ENCODE measurements around the gene MED9.

The MED9 gene

DNA sequence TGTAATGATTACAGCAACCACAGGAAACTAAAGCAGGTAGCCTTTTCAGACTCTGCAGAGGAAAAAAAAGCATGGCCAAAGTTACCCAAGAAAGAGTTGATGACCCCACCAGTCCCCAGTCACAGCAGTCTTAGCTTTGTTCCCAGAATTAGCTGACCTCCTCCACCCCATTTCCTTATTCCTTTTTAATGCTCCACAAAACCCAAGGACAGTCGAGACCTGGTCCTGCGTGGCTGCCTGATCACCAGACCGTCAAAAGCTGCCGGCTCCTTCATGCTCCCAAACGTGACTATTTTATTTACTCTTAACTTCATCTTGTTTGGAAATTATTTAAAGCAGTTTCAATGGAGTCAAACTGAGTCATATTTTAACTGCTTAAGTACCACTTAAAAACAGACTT is 28.7 kb upstream of the MED9 start:
- Histone ChIP-seq H3K9me3 (ENCODE audit: insufficient read depth, low read depth, low read length) (peaks cover 6% of the 10 kb centered on the region), H3K14ac (ENCODE audit: low read length) (no peak overlapping the region), H2AK5ac (ENCODE audit: low read length) (no peak overlapping the region), H4K8ac (ENCODE audit: low read depth, low read length) (no peak overlapping the region), H3K18ac (ENCODE audit: low read length) (no peak overlapping the region), H4K12ac (ENCODE audit: low read depth, low read length) (no peak overlapping the region), H3K4me1 (ENCODE audit: control insufficient read depth in 1 of 2, insufficient read depth in 2 of 2, low read length in 2 of 2) (peaks cover 3 to 5% of the 10 kb centered on the region in 2 experiments), H3K9ac (ENCODE audit: low read length) (no peak overlapping the region), H3K23ac (ENCODE audit: low read length) (no peak overlapping the region), H3K79me2 (ENCODE audit: control insufficient read depth, insufficient read depth, low read length, poor library complexity) (no peaks in the 10 kb centered on the region), H3K27me3 (ENCODE audit: insufficient read depth, low read length) (no peaks in the 10 kb centered on the region), H3K79me1 (ENCODE audit: low read length) (no peaks in the 10 kb centered on the region), H2AFZ (ENCODE audit: insufficient read depth, low read length, poor library complexity) (no peak overlapping the region), H2BK120ac (ENCODE audit: insufficient read depth, low read length, poor library complexity) (no peak overlapping the region), H2BK12ac (ENCODE audit: low read length) (no peak overlapping the region), H4K91ac (ENCODE audit: low read depth, low read length) (no peak overlapping the region), H3K27ac (ENCODE audit: low read depth, low read length) (no peak overlapping the region), H3K4me3 (ENCODE audit: low read depth, low read length) (no peak overlapping the region), H2BK5ac (ENCODE audit: low read depth, low read length, poor library complexity) (no peak overlapping the region), H3K4me2 (ENCODE audit: low read length) (no peak overlapping the region), H3K36me3 (ENCODE audit: control insufficient read depth in 1 of 2, insufficient read depth in 2 of 2, low read length in 2 of 2) (no peaks in the 10 kb centered on the region), H3K4ac (ENCODE audit: low read depth, low read length) (no peak overlapping the region)
- WGBS (ENCODE audit: extremely low coverage, insufficient coverage, insufficient read length) = no CpG with 5 or more reads among the region's 5 CpGs
- DNase-seq = no peak

DNA sequence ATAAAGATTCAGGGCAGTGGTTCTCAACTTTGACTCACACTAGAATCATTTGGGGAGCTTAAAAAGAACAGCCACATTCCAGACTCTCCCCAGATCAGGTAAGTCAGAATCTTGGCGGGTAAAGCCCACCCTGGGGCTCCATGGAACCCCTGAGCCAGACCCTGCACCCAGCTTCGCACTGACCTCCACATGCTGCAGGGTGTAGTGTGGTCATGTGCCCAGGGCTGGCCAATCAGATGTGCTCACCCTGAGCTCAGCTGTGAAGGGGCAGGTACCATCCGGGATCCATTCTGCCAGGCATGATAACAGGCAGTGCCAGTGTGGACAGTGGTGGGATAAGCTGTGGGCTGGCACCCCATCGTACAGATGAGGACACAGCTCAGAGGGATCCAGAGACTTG is 28.1 kb upstream of the MED9 start:
- Histone ChIP-seq H3K79me2 (ENCODE audit: control insufficient read depth, insufficient read depth, low read length, poor library complexity) (no peaks in the 10 kb centered on the region), H3K4me3 (ENCODE audit: low read depth, low read length) (no peak overlapping the region), H3K9me3 (ENCODE audit: insufficient read depth, low read depth, low read length) (peaks cover 6% of the 10 kb centered on the region), H2AFZ (ENCODE audit: insufficient read depth, low read length, poor library complexity) (no peak overlapping the region), H4K8ac (ENCODE audit: low read depth, low read length) (no peak overlapping the region), H3K4me1 (ENCODE audit: control insufficient read depth in 1 of 2, insufficient read depth in 2 of 2, low read length in 2 of 2) (peaks cover 3 to 5% of the 10 kb centered on the region in 2 experiments), H2AK5ac (ENCODE audit: low read length) (no peak overlapping the region), H4K12ac (ENCODE audit: low read depth, low read length) (no peak overlapping the region), H3K18ac (ENCODE audit: low read length) (no peak overlapping the region), H3K27ac (ENCODE audit: low read depth, low read length) (no peak overlapping the region), H2BK12ac (ENCODE audit: low read length) (no peak overlapping the region), H2BK120ac (ENCODE audit: insufficient read depth, low read length, poor library complexity) (no peak overlapping the region), H3K4me2 (ENCODE audit: low read length) (no peak overlapping the region), H3K36me3 (ENCODE audit: control insufficient read depth in 1 of 2, insufficient read depth in 2 of 2, low read length in 2 of 2) (no peaks in the 10 kb centered on the region), H3K9ac (ENCODE audit: low read length) (peak overlapping the region; percentile 39), H3K79me1 (ENCODE audit: low read length) (no peaks in the 10 kb centered on the region), H2BK5ac (ENCODE audit: low read depth, low read length, poor library complexity) (no peak overlapping the region), H3K14ac (ENCODE audit: low read length) (no peak overlapping the region), H4K91ac (ENCODE audit: low read depth, low read length) (no peak overlapping the region), H3K4ac (ENCODE audit: low read depth, low read length) (no peak overlapping the region), H3K27me3 (ENCODE audit: insufficient read depth, low read length) (no peaks in the 10 kb centered on the region), H3K23ac (ENCODE audit: low read length) (no peak overlapping the region)
- DNase-seq = no peak
- WGBS (ENCODE audit: extremely low coverage, insufficient coverage, insufficient read length) = no CpG with 5 or more reads among the region's 4 CpGs

DNA sequence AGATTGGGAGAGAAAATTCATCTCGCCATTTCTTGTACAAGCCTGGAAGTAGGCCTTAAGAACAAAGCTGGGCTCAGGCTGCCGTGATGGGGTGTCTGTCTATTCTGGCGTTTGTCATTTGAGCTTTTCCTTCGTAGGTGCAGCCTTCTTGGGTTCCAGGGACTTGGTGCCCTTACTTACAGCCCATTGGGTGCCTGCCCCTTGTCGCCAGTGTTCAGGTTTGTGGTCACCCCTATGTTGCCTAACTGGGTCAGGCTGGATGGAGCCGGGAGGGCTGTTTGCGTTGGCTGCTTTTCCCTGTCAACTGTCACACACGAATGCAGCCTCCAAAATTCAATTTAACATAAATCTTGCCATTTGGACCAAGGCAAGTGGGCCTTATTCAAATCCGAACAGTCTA is 23.7 kb upstream of the MED9 start:
- peaks cover 2% of the 10 kb centered on the region for H3K9me3 ChIP-seq (ENCODE audit: insufficient read depth, low read depth, low read length)
- no peaks in the 10 kb centered on the region for H3K79me1 ChIP-seq (ENCODE audit: low read length)
- H3K27me3 ChIP-seq (ENCODE audit: insufficient read depth, low read length) = no peaks in the 10 kb centered on the region
- no peak overlapping the region for H3K27ac ChIP-seq (ENCODE audit: low read depth, low read length)
- H3K4me1 ChIP-seq (ENCODE audit: control insufficient read depth in 1 of 2, insufficient read depth in 2 of 2, low read length in 2 of 2) = no peaks in the 10 kb centered on the region
- no peak overlapping the region for H3K23ac ChIP-seq (ENCODE audit: low read length)
- no peak overlapping the region for H3K4me3 ChIP-seq (ENCODE audit: low read depth, low read length)
- H2AK5ac ChIP-seq (ENCODE audit: low read length) = no peak overlapping the region
- no peak overlapping the region for H4K12ac ChIP-seq (ENCODE audit: low read depth, low read length)
- H2BK12ac ChIP-seq (ENCODE audit: low read length) = no peak overlapping the region
- H4K91ac ChIP-seq (ENCODE audit: low read depth, low read length) = no peak overlapping the region
- no peak overlapping the region for H3K18ac ChIP-seq (ENCODE audit: low read length)
- no peak overlapping the region for H2BK5ac ChIP-seq (ENCODE audit: low read depth, low read length, poor library complexity)
- no peak overlapping the region for H3K14ac ChIP-seq (ENCODE audit: low read length)
- H2AFZ ChIP-seq (ENCODE audit: insufficient read depth, low read length, poor library complexity) = no peak overlapping the region
- H3K79me2 ChIP-seq (ENCODE audit: control insufficient read depth, insufficient read depth, low read length, poor library complexity) = no peaks in the 10 kb centered on the region
- no CpG with 5 or more reads among the region's 9 CpGs for WGBS (ENCODE audit: extremely low coverage, insufficient coverage, insufficient read length)
- no peak overlapping the region for H3K4ac ChIP-seq (ENCODE audit: low read depth, low read length)
- no peak for DNase-seq
- H3K36me3 ChIP-seq (ENCODE audit: control insufficient read depth in 1 of 2, insufficient read depth in 2 of 2, low read length in 2 of 2) = no peaks in the 10 kb centered on the region
- no peak overlapping the region for H4K8ac ChIP-seq (ENCODE audit: low read depth, low read length)
- no peak overlapping the region for H3K9ac ChIP-seq (ENCODE audit: low read length)
- H2BK120ac ChIP-seq (ENCODE audit: insufficient read depth, low read length, poor library complexity) = no peak overlapping the region
- no peak overlapping the region for H3K4me2 ChIP-seq (ENCODE audit: low read length)

DNA sequence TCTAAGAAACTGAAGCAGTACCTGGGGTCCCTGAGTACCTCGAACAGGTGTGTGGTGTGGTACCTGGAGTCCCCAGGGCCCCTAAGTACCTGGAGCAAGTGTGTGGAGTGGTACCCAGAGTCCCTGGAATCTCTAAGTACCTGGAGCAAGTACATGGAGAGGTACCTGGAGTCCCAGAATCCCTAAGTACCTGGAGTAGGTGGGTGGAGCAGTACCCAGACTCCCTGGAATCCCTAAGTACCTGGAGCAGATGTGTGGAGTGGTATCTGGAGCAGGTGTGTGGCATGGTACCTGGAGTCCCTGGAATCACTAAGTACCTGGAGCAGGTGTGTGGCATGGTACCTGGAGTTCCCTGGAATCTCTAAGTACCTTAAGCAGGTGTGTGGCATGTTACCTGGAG is 22.5 kb upstream of the MED9 start:
- no CpG with 5 or more reads among the region's 1 CpG for WGBS (ENCODE audit: extremely low coverage, insufficient coverage, insufficient read length)
- no peak overlapping the region for H2BK5ac ChIP-seq (ENCODE audit: low read depth, low read length, poor library complexity)

More for the DNA sequence above, 22.5 kb upstream of the MED9 start:
- no peak for DNase-seq
- Histone ChIP-seq H3K4ac (ENCODE audit: low read depth, low read length) (no peak overlapping the region), H2BK120ac (ENCODE audit: insufficient read depth, low read length, poor library complexity) (no peak overlapping the region), H3K4me1 (ENCODE audit: control insufficient read depth in 1 of 2, insufficient read depth in 2 of 2, low read length in 2 of 2) (no peaks in the 10 kb centered on the region), H4K91ac (ENCODE audit: low read depth, low read length) (no peak overlapping the region), H3K27ac (ENCODE audit: low read depth, low read length) (no peak overlapping the region), H2AFZ (ENCODE audit: insufficient read depth, low read length, poor library complexity) (no peak overlapping the region), H3K27me3 (ENCODE audit: insufficient read depth, low read length) (no peaks in the 10 kb centered on the region), H3K18ac (ENCODE audit: low read length) (no peak overlapping the region), H3K79me1 (ENCODE audit: low read length) (no peaks in the 10 kb centered on the region), H3K9ac (ENCODE audit: low read length) (no peak overlapping the region), H3K9me3 (ENCODE audit: insufficient read depth, low read depth, low read length) (no peaks in the 10 kb centered on the region), H3K36me3 (ENCODE audit: control insufficient read depth in 1 of 2, insufficient read depth in 2 of 2, low read length in 2 of 2) (no peaks in the 10 kb centered on the region), H2AK5ac (ENCODE audit: low read length) (no peak overlapping the region), H2BK12ac (ENCODE audit: low read length) (no peak overlapping the region), H3K23ac (ENCODE audit: low read length) (no peak overlapping the region), H3K14ac (ENCODE audit: low read length) (no peak overlapping the region), H4K8ac (ENCODE audit: low read depth, low read length) (no peak overlapping the region), H3K4me3 (ENCODE audit: low read depth, low read length) (no peak overlapping the region), H3K4me2 (ENCODE audit: low read length) (no peak overlapping the region), H4K12ac (ENCODE audit: low read depth, low read length) (no peak overlapping the region), H3K79me2 (ENCODE audit: control insufficient read depth, insufficient read depth, low read length, poor library complexity) (no peaks in the 10 kb centered on the region)

Measured in trophoblast cell (in vitro differentiated cells and primary cell).